ENCODE measurements around the gene GRID1.

GRID1 gene

DNA sequence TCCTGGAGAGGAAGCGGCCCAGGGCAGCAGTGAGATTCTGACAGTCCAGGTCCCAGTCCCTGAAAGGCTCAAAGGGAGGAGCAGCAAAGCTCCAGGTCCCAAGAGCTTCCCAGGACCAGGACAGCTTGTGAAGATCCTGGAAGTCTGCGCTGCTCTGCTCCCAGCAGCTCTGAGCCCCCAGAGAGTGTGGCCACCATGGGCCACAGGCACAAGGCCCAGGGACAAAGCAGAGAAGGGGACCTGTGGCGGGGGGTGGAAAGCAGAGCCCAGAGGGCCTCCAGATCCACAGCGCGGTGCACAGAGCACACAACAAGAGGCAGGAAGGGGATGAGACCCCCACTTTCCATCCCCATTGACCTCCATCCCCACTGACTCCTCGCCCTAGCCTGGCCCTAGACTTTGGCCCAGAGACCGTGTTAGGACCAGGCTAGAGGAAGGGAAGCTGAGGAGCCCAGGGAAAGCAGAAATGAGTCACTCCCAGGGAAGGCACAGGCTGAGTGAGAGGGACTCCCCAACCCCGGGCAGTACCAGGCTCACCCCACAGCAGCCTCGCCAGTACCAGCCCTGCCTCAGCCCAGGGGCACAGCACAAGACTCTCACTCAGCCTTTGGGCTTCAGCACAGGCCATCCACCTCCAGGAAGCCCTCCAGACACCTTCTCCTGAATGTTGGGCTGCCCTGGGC, 75.5 kb downstream of the GRID1 start:
- DNase-seq = no peak
- in situ Hi-C loops (cut with MboI; ENCODE audit: low pct_unique_long_range_greater_than_20kb, low sequenced_read_pairs) = no loop called here

DNA sequence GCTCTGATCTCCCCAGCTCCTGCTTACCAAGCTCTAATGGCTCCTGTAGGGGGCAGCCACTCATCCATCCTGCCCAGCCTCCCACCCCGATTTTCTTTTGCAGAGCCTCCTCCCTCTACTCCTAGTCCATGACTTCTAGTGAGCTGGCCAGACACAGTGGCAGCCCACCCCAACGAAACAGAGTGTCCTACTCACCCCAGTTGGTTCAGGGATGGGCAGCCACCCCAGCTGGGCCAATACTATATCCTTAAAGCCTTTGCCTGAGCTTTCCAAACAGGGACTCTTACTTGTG, 77.1 kb downstream of the GRID1 start:
- in situ Hi-C loops (cut with MboI; ENCODE audit: low pct_unique_long_range_greater_than_20kb, low sequenced_read_pairs) = no loop called here

GRCh38 chr10:86288695-86289576, 77.7 kb downstream of the GRID1 start:
- in situ Hi-C loops (cut with MboI; ENCODE audit: low pct_unique_long_range_greater_than_20kb, low sequenced_read_pairs) = no loop called here
- DNase-seq = no peak

More for the DNA sequence above, 77.1 kb downstream of the GRID1 start:
- DNase-seq = no peak

GRCh38 chr10:86287966-86288579, 78.5 kb downstream of the GRID1 start:
- no peak for DNase-seq
- in situ Hi-C loops (cut with MboI; ENCODE audit: low pct_unique_long_range_greater_than_20kb, low sequenced_read_pairs) = no loop called here

DNA sequence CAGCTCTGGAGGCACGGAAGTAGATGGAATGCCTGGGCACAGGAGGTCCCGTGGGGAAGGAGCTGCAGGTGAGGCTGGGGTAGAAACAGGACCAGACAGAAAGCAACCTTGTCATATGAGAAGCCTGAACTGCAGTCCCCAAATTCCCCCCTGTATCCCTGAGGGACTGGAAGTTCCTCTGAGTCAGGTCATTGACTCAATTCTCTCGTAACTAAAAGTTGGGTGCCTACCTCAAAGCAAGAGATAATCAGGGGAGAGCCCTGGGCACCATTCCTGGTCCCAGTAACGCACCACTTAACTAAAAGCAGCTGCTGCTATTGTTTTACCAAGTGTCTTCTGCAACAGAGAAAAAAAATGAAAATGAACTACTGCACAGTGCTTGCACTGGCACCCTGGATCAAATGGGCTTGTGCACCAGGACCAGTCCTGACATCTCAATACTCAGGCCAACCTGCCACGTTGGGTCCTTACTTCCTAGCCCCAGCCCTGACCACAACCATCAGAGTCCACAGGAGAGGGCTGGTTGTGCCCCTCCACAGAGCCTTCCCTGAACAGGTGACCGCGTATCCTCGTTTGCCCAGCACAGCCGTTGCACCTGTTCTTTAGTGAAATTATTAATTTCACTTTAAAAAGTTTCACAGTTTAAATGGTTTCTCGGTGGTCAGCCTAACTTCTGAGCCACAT, 79.3 kb downstream of the GRID1 start:
- in situ Hi-C loops (cut with MboI; ENCODE audit: low pct_unique_long_range_greater_than_20kb, low sequenced_read_pairs) = no loop called here
- DNase-seq = no peak

DNA sequence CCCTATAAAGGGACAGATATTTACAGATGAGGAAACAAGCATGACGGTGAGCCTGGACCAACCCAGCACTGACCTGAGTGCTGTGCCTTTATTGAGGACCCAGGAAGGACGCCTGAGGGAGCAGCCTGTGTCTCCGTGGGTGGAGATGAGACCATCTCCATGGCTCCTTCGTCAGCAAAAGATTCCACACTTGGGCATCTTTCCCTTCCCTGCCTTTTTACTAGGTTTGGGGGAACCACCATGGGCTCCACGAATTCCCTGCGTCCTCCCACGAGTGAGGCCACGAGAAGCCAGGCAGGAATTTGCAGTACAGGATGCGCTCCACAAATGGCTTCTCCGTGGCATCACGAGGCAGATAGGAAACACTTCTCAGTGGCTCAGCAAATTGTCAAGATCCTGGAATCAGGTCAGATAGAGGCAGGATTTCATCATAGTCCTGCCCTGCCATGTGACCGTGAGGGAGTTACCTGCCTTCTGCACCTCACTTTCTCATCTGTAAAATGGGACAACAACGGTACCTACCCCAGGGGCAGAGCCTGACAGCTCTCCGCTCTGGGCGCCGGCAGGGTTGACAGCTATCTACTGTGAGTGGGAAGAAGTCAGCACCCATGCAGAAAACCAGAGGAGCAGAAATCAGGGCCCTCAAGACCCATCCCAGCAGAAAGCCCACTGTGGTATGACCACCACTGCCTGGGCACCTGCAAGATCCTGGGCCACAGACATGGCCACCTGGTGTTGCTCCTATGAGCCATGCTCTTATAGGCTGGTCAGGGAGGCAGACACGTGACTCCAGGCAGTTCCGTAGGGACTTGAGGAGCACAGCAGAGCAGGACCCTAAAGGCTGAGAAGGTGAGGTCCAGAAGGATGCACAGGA, 80.1 kb downstream of the GRID1 start:
- no peak for DNase-seq
- in situ Hi-C loops (cut with MboI; ENCODE audit: low pct_unique_long_range_greater_than_20kb, low sequenced_read_pairs) = no loop called here

DNA sequence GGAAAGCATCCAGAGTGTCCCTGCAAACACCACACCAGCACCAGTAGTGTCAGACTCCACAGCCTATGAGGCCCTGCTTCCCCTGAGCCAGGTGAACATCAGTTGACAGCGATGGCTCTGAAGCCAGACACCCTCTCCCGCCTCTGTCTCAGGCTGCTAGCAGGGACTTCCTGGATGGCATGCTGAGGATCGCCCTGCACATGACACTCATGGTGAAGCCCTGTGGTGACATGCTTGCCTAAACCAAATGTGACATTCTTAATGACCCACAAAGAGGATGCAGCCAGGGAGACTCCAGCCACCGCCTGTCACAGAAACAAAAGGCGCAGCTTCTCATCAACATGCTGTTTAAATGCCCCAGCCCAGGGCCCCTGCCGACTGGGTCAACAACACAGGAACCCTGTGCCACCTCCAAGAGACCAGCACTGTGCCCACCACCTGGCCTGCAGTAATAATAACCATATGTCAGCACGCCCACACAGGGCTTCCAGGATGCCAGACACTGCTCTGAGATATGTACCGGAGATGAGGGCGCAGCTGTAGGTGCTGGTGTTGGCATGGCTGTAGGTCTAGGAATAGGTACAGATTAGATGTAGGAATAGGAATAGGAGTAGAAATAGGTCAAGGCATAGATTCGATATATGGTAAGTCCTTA, 81.3 kb downstream of the GRID1 start:
- in situ Hi-C loops (cut with MboI; ENCODE audit: low pct_unique_long_range_greater_than_20kb, low sequenced_read_pairs) = no loop called here
- DNase-seq = no peak

DNA sequence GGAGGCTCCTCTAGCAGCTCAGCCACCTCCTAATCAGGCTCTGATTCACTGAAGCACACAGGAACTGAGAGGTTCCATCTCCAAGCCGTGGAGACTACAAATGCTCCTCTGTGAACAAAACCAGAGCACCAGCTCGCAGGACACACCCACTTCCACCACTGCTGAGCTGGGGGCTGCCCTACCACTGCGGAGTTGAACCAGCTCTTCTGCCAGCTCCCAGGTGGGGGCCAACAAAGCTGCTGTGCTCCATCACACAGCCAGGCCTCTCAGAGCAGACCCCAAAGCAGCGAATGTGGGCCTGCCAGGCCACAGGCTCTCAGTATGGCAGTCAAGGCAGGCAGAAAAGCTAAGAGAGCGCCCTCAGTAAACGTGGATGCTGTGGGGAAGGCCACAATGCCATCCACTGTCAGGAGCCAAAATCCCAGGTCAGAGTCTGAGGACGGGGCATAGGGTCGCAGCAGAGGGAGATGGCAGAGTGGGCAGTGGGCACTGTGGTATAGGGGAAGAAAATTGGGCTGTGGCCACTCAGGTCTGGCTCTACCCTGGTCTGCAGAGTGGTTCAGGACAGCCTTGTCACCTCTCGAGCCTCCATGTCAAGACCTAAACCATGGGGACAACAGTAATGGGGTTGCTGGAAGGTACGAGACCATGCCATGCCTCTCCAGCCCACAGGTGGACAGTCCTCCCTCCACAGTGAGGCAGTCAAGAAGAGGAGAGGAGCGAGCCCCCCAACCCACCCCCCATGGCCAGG, 82.1 kb downstream of the GRID1 start:
- in situ Hi-C loops (cut with MboI; ENCODE audit: low pct_unique_long_range_greater_than_20kb, low sequenced_read_pairs) = no loop called here

DNA sequence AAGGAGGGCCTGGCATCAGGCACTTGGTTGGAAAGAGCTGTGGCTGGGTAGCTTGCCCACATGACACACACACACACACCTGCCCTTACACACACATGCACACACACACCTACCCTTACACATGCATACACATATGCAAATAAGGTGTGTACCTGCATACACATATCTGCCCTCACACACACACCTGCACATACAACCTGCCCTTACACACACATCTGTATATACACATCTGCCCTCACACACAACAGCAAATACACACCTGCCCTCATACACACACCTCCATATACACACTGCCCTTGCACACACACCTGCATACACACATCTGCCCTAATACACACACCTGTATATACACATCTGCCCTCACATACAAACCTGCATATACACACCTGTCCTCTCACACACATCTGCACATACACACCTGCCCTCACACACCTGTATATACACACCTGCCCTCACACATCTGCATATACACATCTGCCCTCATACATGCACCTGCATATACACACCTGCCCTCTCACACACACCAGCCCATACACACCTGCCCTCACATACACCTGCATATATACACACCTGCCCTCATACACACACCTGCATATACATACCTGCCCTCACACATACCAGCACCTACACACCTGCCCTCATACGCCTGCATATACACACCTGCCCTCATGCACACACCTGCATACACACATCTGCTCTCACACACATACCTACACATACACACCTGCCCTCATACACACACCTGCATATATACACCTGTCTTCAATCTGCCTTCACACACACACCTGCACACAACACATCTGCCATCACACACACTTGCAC, 82.9 kb downstream of the GRID1 start:
- in situ Hi-C loops (cut with MboI; ENCODE audit: low pct_unique_long_range_greater_than_20kb, low sequenced_read_pairs) = no loop called here
- no peak for DNase-seq

More for the DNA sequence above, 82.1 kb downstream of the GRID1 start:
- DNase-seq = no peak

- DNase-seq = no peak
- in situ Hi-C loops (cut with MboI; ENCODE audit: low pct_unique_long_range_greater_than_20kb, low sequenced_read_pairs) = no loop called here
Observed at GRCh38 chr10:86282664-86283465, 83.7 kb downstream of the GRID1 start.

GRCh38 chr10:86281396-86281795, 85.2 kb downstream of the GRID1 start:
- no peak for DNase-seq
- in situ Hi-C loops (cut with MboI; ENCODE audit: low pct_unique_long_range_greater_than_20kb, low sequenced_read_pairs) = no loop called here

DNA sequence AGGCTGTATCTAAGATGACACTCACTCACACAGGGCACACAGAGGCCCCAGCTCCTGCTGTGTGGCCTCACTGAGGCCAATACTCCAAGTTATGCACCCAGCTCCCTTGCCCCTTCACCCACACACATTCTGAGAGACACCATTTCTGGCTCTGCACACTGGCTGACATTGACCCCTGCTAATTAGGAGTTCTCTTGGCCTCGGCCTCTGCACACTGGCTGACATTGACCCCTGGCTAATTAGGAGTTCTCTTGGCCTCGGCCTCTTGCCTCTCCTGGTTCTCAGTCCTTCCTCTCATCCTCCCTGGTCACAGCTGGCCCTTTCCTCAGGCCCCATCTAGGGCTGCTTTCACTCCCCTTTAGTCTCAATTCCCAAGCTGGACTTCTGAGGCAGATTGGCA, 97.3 kb downstream of the GRID1 start:
- in situ Hi-C loops (cut with MboI; ENCODE audit: low pct_unique_long_range_greater_than_20kb, low sequenced_read_pairs) = no loop called here
- DNase-seq = no peak

DNA sequence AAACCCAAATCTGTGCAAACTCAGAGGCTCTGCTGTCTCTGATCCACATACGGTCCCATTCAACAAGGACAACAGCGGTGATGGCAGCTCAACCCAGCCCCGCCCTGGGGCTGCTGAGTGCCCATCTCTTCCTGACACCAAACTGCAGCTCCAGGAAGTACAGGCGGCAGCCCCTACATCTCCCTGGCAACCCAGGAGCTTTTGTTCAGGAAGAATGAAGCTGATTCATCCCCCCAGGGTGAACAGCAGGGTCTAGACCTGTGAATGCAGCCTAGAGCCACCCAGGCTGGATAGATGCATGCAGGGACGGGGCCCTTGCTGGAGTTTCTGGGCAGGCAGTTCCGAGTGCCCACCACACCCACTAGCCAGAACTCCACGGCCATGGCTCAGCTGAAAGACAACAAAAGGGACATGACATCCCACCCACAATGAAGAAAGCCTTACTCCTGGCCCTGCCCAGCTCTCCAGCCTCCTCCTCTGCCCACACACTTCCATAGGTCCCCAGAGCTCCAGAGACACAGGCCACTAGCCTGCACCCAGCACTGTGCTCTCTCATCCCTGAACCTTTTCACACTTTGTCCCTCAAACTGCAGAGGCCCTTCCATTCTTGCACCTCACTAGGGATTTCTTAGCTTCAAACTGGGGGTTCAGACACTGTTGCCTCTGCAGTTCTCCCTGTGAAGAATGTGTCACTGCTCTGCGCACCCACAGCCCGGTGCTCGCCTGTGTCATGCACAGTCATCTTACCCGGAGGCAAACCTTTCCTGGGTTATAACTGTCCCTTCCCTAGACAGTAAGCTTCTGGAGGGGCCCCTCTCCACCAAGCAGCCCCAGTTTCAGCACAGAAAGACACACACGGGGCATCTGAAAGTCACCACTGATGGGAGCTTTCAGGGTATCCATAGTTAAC, 99.1 kb downstream of the GRID1 start:
- in situ Hi-C loops (cut with MboI; ENCODE audit: low pct_unique_long_range_greater_than_20kb, low sequenced_read_pairs) = no loop called here
- DNase-seq = no peak

GRCh38 chr10:86266446-86267242, 100.0 kb downstream of the GRID1 start:
- no peak for DNase-seq
- in situ Hi-C loops (cut with MboI; ENCODE audit: low pct_unique_long_range_greater_than_20kb, low sequenced_read_pairs) = no loop called here

DNA sequence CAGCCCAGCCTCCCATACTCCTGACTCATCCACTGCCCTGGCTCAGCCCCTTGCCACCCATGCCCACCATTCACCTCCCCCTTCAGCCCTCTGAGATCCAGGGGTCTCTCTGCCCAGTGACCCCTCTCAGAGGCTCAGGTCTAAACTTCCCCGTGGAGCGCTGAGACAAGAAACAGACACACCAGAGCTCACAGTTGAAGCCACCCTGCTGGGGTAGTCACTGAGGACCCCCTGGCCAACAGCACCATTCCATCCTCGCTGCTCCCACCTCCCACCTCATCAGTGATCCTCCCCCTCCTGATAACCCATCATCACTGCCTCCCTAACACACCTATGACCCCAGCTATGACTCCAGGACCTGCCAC, 100.7 kb downstream of the GRID1 start:
- no peak for DNase-seq
- in situ Hi-C loops (cut with MboI; ENCODE audit: low pct_unique_long_range_greater_than_20kb, low sequenced_read_pairs) = no loop called here
